Neural crest cell (in vitro differentiated cells): ENCODE data around the gene NCLN. TPM values are rescaled to one million over a fixed set of nuclear protein-coding genes. Genes with fewer than 3 reads are reported as not detected.
"Not testable (repeated sequence)": the region's sequence is repeated elsewhere in the genome, so short reads cannot be mapped to it uniquely, and the experiment has no call there.

Experiments used
- DNase-seq: peaks from one replicate; pipeline ENCODE4 v3.0.0; 2021; ENCODE audit warnings: low read depth, mixed read lengths, low spot score
- H3K27ac Mint-ChIP-seq: one replicate; pipeline ENCODE4 v1.8.0; 2021; ENCODE audit warnings: mild to moderate bottlenecking, mixed read lengths; ENCODE audit not compliant: unreplicated experiment
- H3K27me3 Mint-ChIP-seq: 2 replicates; pipeline ENCODE4 v1.8.0; 2021; ENCODE audit warnings: low read depth, mild to moderate bottlenecking, mixed read lengths
- H3K36me3 Mint-ChIP-seq: 2 replicates; pipeline ENCODE4 v1.8.0; 2021; ENCODE audit warnings: low read depth, mild to moderate bottlenecking, mixed read lengths
- H3K4me1 Mint-ChIP-seq: 2 replicates; pipeline ENCODE4 v1.8.0; 2021; ENCODE audit warnings: mixed read lengths
- H3K4me3 Mint-ChIP-seq: one replicate; pipeline ENCODE4 v1.8.0; 2021; ENCODE audit warnings: mild to moderate bottlenecking, mixed read lengths
- H3K9me3 Mint-ChIP-seq: 2 replicates; pipeline ENCODE4 v1.8.0; 2021; ENCODE audit warnings: mixed read lengths
- total RNA-seq: library from RNA; stranded (reverse); gene quantifications from 2 replicates; pipeline ENCODE4 v1.2.1, GENCODE V29; 2021
- TF ChIP-seq, protein P1 (sequence below): fragments of 200-600 bp; sonication (generic); conservative IDR thresholded peaks from 2 replicates; pipeline ENCODE4 v1.5.0; 2021; ENCODE audit warnings: antibody characterized with exemption, mild to moderate bottlenecking

Gene NCLN
- total RNA-seq, 1 donor from 2014 or later = 84.1 TPM

DNA sequence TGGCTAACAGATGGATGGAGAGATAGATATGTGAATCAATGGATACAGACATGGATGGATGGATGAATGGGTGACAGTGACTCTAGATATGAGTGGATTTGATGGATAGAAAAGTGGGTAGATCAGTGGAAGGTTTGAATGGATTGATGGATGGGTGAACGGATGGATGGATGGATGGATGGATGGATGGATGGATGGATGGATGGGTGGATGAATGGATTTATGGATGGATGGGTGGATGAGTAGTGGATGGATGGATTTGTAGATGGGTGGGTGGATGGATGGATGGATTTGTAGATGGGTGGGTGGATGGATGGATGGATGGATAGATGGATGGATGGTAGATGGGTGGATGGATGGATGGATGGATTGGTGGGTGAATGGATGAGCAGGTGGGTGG lies 45.6 kb downstream of the NCLN start:
- peaks cover 47% of the 10 kb centered on the region for H3K27me3 Mint-ChIP-seq
- DNase-seq = no peak
- no peaks in the 10 kb centered on the region for H3K9me3 Mint-ChIP-seq
- H3K27ac Mint-ChIP-seq = no peak overlapping the region
- no peaks in the 10 kb centered on the region for H3K4me1 Mint-ChIP-seq
- H3K4me3 Mint-ChIP-seq = no peak overlapping the region
- TF ChIP-seq, protein P1, sequence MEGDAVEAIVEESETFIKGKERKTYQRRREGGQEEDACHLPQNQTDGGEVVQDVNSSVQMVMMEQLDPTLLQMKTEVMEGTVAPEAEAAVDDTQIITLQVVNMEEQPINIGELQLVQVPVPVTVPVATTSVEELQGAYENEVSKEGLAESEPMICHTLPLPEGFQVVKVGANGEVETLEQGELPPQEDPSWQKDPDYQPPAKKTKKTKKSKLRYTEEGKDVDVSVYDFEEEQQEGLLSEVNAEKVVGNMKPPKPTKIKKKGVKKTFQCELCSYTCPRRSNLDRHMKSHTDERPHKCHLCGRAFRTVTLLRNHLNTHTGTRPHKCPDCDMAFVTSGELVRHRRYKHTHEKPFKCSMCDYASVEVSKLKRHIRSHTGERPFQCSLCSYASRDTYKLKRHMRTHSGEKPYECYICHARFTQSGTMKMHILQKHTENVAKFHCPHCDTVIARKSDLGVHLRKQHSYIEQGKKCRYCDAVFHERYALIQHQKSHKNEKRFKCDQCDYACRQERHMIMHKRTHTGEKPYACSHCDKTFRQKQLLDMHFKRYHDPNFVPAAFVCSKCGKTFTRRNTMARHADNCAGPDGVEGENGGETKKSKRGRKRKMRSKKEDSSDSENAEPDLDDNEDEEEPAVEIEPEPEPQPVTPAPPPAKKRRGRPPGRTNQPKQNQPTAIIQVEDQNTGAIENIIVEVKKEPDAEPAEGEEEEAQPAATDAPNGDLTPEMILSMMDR = no peak
- no peaks in the 10 kb centered on the region for H3K36me3 Mint-ChIP-seq

DNA sequence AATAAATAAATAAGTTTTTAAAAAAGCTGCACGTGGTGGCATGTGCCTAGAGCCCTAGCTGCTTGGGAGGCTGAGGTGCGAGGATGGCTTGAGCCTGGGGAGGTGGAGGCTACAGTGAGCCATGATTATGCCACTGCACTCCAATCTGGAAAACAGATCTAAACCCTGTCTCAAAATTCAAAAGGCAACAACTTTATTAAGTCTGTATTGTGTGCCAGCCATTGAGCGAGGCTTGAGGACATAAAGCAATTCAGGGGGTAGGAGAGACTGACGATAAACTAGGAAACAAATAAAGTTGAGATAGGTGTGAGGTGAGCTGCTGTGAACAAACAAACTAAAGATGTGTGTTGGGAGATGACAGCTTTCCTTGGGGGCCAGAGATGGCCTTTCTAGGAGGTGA lies 47.4 kb downstream of the NCLN start:
- H3K36me3 Mint-ChIP-seq = no peaks in the 10 kb centered on the region
- no peaks in the 10 kb centered on the region for H3K4me1 Mint-ChIP-seq
- no peak overlapping the region for H3K27ac Mint-ChIP-seq
- H3K9me3 Mint-ChIP-seq = no peaks in the 10 kb centered on the region
- H3K27me3 Mint-ChIP-seq = peaks cover 29% of the 10 kb centered on the region
- DNase-seq = no peak
- no peak overlapping the region for H3K4me3 Mint-ChIP-seq
- TF ChIP-seq, protein P1 = no peak

DNA sequence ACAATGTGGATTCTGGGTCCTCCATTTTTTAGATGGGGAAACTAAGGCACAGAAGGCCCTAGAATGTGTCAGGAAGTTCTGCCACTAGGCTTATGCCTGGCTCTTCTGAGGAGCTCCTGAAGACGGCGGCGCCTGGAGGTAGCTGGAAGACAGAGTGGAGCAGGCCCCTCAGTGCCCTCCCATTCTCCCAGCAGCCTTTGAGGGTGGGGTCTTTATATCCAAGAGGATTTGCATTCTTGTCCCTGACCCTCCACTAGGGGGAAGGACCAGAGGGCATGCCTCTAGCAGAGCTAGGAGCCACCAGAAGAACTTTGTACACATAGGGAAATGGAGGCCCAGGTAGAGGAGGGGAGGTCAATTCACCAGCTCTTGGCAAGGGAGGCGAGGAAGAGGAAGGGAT lies 48.1 kb downstream of the NCLN start:
- TF ChIP-seq, protein P1 = no peak
- no peaks in the 10 kb centered on the region for H3K9me3 Mint-ChIP-seq
- H3K4me1 Mint-ChIP-seq = no peaks in the 10 kb centered on the region
- H3K27me3 Mint-ChIP-seq = peaks cover 26% of the 10 kb centered on the region
- DNase-seq = no peak
- H3K27ac Mint-ChIP-seq = no peak overlapping the region
- no peaks in the 10 kb centered on the region for H3K36me3 Mint-ChIP-seq
- no peak overlapping the region for H3K4me3 Mint-ChIP-seq

DNA sequence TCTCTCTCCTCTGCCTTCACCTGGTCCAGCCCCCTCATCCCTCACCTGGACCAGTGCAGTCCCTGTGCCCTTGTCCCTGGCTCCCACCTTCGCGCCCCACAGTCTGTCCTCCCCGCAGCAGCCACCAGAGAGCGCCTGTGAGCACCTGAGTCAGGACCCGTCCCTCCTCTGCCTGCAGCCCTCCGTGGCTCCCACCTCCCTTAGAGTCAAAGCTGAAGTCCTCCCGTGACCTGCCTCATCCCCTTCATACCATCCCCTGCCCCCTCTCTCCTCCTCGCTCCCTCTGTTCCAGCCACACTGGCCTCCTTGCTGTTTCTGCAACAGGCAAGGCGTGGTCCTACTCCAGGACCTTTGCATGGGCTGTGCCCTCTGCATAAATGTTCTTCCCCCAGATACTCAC lies 49.1 kb downstream of the NCLN start:
- H3K9me3 Mint-ChIP-seq = no peaks in the 10 kb centered on the region
- no peak for DNase-seq
- H3K4me1 Mint-ChIP-seq = no peaks in the 10 kb centered on the region
- no peak overlapping the region for H3K27ac Mint-ChIP-seq
- H3K36me3 Mint-ChIP-seq = no peaks in the 10 kb centered on the region
- TF ChIP-seq, protein P1 = peak; percentile 38
- no peak overlapping the region for H3K4me3 Mint-ChIP-seq
- peaks cover 31% of the 10 kb centered on the region for H3K27me3 Mint-ChIP-seq

DNA sequence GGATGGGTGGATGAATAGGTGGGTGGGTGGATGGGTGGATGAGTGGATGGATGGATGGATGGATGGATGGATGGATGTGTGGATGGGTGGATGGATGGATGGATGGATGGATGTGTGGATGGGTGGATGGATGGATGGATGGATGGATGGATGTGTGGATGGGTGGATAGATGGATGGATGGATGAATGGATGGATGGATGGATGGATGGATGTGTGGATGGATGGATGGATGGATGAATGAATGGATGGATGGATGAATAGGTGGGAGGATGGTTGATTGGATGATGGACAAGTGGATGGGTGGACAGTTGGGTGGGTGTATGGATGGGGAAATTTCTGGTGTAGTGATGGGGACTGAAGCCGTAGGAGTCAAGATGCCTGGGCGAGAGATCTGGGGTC lies 49.9 kb downstream of the NCLN start:
- not testable (repeated sequence) for H3K27ac Mint-ChIP-seq, DNase-seq, H3K4me3 Mint-ChIP-seq, H3K9me3 Mint-ChIP-seq, H3K4me1 Mint-ChIP-seq, H3K36me3 Mint-ChIP-seq
- H3K27me3 Mint-ChIP-seq = peaks cover 34% of the 10 kb centered on the region

DNA sequence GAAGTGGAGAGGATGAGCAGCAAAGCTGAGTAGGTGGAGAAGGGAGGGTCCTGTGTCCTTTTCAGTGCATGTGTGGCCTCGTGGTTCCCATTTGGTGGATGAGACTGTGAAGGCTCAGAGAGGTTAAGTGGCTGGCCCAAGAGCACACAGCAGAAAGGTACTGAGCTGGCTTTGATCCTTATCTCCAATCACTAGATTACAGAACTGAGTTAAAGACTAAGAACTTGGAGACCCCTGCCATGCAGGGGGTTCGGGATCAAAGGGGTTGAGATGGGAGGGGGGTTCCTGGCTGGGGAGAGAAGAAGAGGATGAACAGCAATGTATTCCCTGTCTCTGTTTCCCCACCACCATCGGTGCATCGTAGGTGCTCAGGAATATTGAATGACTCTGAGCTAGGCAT lies 50.5 kb downstream of the NCLN start:
- Mint-ChIP-seq H3K4me3 (no peak overlapping the region), H3K4me1 (no peaks in the 10 kb centered on the region), H3K27ac (no peak overlapping the region), H3K9me3 (no peaks in the 10 kb centered on the region), H3K36me3 (no peaks in the 10 kb centered on the region), H3K27me3 (peaks cover 36% of the 10 kb centered on the region)
- no peak for DNase-seq
- TF ChIP-seq, protein P1 = no peak
